Esophagus squamous epithelium (tissue), 5 donors: ENCODE data around the gene MLH1. TPM values are rescaled to one million over a fixed set of nuclear protein-coding genes. Genes with fewer than 3 reads are reported as not detected.

ENCODE experiments used
- DNase-seq: peaks from one replicate; lab custom pipeline; 2025; lab: John Stamatoyannopoulos, UW
- H3K27ac ChIP-seq, 4 donors: fragments of 200-600 bp; sonication (generic); one replicate each; pipeline ENCODE4 v1.5.1; 2016 to 2019; ENCODE audit warnings: mild to moderate bottlenecking in 1 of 4
- H3K27me3 ChIP-seq, 4 donors: fragments of 200-600 bp; sonication (generic); 1 replicate in 3 of 4; 2 replicates in 1 of 4; pipeline versions ENCODE4 v1.5.1 to v1.6.0; 2017 to 2021; ENCODE audit warnings: antibody characterized with exemption in 1 of 4
- H3K36me3 ChIP-seq, 3 donors: fragments of 200-600 bp; sonication (generic); one replicate each; pipeline ENCODE4 v1.5.1; 2016 to 2019
- H3K4me1 ChIP-seq, 3 donors: fragments of 200-600 bp; sonication (generic); one replicate each; pipeline ENCODE4 v1.5.1; 2017 to 2019
- H3K4me3 ChIP-seq, 4 donors: fragments of 200-600 bp; sonication (generic); 1 replicate in 3 of 4; 2 replicates in 1 of 4; pipeline ENCODE4 v1.5.1; 2016 to 2019; ENCODE audit warnings: mild to moderate bottlenecking in 2 of 4, moderate library complexity in 1 of 4
- H3K9me3 ChIP-seq, 3 donors: fragments of 200-600 bp; sonication (generic); one replicate each; pipeline ENCODE4 v1.5.1; 2016 to 2019
- CTCF ChIP-seq, 6 experiments: fragments of 450-650 bp in 4 of 6; fragments of 200-600 bp in 2 of 6; sonication (generic) in 2 of 6; IDR thresholded peaks; one replicate each; pipeline ENCODE4 v1.5.1; 2016 to 2019; ENCODE audit warnings: antibody characterized with exemption in 6 of 6, mild to moderate bottlenecking in 4 of 6, moderate library complexity in 4 of 6
- POLR2A ChIP-seq, 4 donors: fragments of 450-650 bp; IDR thresholded peaks; one replicate each; pipeline ENCODE4 v1.6.1; 2017; ENCODE audit warnings: antibody characterized with exemption in 4 of 4, mild to moderate bottlenecking in 4 of 4, moderate library complexity in 3 of 4
- WGBS, 2 donors: methylation state at CpG; one replicate each; pipeline ENCODE4 v1.1.5; 2018; 5-methylcytosine and 5-hydroxymethylcytosine counted together
- intact Hi-C: fragments of 100-400 bp; cut with DNase I; formaldehyde crosslinking; loops from one replicate; pipeline ENCODE4 v1.15.0; 2022
- total RNA-seq, 4 donors: library from RNA; depleted of rRNA; stranded (reverse); fragments of >200 nt; gene quantifications; one replicate each; pipeline ENCODE4 v1.1.0, GENCODE V29; 2016
- donor health status: DM: yes; HTN: yes; CAD: no.

Gene MLH1
- total RNA-seq, 4 donors from 2014 or later = 15.7 to 33.4 (median 26.1) TPM

- Histone ChIP-seq H3K4me3 (no peak overlapping the region), H3K27me3 (no peaks in the 10 kb centered on the region), H3K27ac (no peak overlapping the region), H3K36me3 (peaks cover 0 to 86% (median 0%) of the 10 kb centered on the region in 3 donors), H3K9me3 (no peaks in the 10 kb centered on the region), H3K4me1 (peaks cover 0 to 11% (median 0%) of the 10 kb centered on the region in 3 donors)
- 60 to 71% methylated on average over 4 to 6 of the region's 6 CpGs for WGBS, 2 donors
- TF ChIP-seq CTCF (IDR thresholded peaks at IDR 0.05) (no peak), POLR2A (IDR thresholded peaks at IDR 0.05) (no peak)
- intact Hi-C loops = no loop called here
- no peak for DNase-seq
These were observed 93.6 kb downstream of the MLH1 start for GRCh38 chr3:37086918-37087317.

GRCh38 chr3:37087870-37088269, 94.6 kb downstream of the MLH1 start:
- Histone ChIP-seq H3K4me1 (peaks cover 0 to 11% (median 0%) of the 10 kb centered on the region in 3 donors), H3K4me3 (no peak overlapping the region), H3K27me3 (no peaks in the 10 kb centered on the region), H3K36me3 (peaks cover 0 to 86% (median 0%) of the 10 kb centered on the region in 3 donors), H3K9me3 (no peaks in the 10 kb centered on the region), H3K27ac (no peak overlapping the region)
- DNase-seq = no peak
- no peak for TF ChIP-seq CTCF (IDR thresholded peaks at IDR 0.05)
- no peak for TF ChIP-seq POLR2A (IDR thresholded peaks at IDR 0.05)
- intact Hi-C loops = no loop called here
- 100% methylated on average over 1 of the region's 2 CpGs for WGBS, 2 donors

DNA sequence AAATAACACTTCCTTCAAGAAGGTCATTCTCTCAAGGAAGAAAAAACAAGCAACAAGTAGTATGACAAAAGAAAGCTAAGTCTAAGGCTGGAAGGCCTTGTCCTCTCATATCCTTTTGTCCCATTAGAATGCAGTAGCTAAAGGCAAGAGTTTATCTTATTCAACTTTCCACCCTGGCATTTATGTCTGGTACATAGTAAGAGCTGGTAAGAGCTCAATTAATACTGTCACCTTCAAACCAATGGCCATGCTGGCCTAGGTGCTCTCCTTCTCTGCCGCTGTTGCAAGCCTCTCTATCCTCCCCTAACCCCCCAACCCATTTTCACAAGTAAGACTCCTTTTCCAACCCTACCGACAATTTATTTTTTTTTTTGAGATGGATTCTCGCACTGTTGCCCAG, 99.2 kb downstream of the MLH1 start:
- no peak for DNase-seq
- H3K27ac ChIP-seq = no peak overlapping the region
- H3K36me3 ChIP-seq = peaks cover 0 to 88% (median 0%) of the 10 kb centered on the region in 3 donors
- no peak overlapping the region for H3K4me3 ChIP-seq
- no peaks in the 10 kb centered on the region for H3K27me3 ChIP-seq
- no peaks in the 10 kb centered on the region for H3K9me3 ChIP-seq
- 96 to 98% methylated on average over 3 of the region's 3 CpGs for WGBS, 2 donors
- TF ChIP-seq POLR2A (IDR thresholded peaks at IDR 0.05) (no peak), CTCF (IDR thresholded peaks at IDR 0.05) (no peak)
- intact Hi-C loops = no loop called here
- H3K4me1 ChIP-seq = peaks cover 0 to 2% (median 0%) of the 10 kb centered on the region in 3 donors

DNA sequence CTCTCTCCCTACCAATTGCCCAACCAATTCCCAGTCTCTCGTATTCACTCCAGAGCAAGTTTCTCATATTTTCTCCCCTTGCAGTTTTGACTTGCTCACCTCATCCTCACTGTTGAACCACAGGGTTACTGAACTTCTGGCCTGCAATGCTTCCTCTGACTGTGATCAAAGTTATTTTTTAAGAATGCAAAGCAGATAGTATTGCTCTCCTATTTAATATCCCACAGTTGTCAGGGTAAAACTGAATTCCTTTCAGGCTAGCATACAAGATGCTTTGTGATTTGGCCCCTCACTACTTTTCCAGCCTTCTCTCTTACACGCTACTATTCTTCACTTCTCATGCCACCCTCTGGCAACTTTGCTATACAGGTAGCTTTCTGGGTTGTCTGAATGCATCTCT, 100.2 kb downstream of the MLH1 start:
- no peaks in the 10 kb centered on the region for H3K4me1 ChIP-seq
- H3K4me3 ChIP-seq = no peak overlapping the region
- 96 to 98% methylated on average over 2 of the region's 2 CpGs for WGBS, 2 donors
- H3K27me3 ChIP-seq = no peaks in the 10 kb centered on the region
- intact Hi-C loops = no loop called here
- TF ChIP-seq CTCF (IDR thresholded peaks at IDR 0.05) (no peak), POLR2A (IDR thresholded peaks at IDR 0.05) (no peak)
- H3K27ac ChIP-seq = no peak overlapping the region
- no peaks in the 10 kb centered on the region for H3K9me3 ChIP-seq
- DNase-seq = no peak
- H3K36me3 ChIP-seq = peaks cover 0 to 78% (median 0%) of the 10 kb centered on the region in 3 donors

GRCh38 chr3:37094636-37095035, 101.3 kb downstream of the MLH1 start:
- H3K9me3 ChIP-seq = no peaks in the 10 kb centered on the region
- 72 to 77% methylated on average over 3 of the region's 3 CpGs for WGBS, 2 donors
- no peaks in the 10 kb centered on the region for H3K27me3 ChIP-seq
- peaks cover 0 to 68% (median 0%) of the 10 kb centered on the region in 3 donors for H3K36me3 ChIP-seq
- no peaks in the 10 kb centered on the region for H3K4me1 ChIP-seq
- no peak overlapping the region for H3K4me3 ChIP-seq
- DNase-seq = no peak
- no peak overlapping the region for H3K27ac ChIP-seq
- intact Hi-C loops = no loop called here
- TF ChIP-seq POLR2A (IDR thresholded peaks at IDR 0.05) = no peak
- TF ChIP-seq CTCF (IDR thresholded peaks at IDR 0.05) = no peak
